IPS DF 6.9 (cell line): ENCODE data around the gene CACNA2D4.

ENCODE experiments used
- DNase-seq: peaks from one replicate; pipeline ENCODE4 v3.0.0-alpha.2; 2013; ENCODE audit warnings: low read depth, low spot score
- H3K27ac ChIP-seq: one replicate; pipeline ENCODE4 v1.5.1; 2013; ENCODE audit warnings: low read length, control low read depth
- H3K27me3 ChIP-seq: 2 replicates; pipeline ENCODE4 v1.6.1; 2013; ENCODE audit warnings: mild to moderate bottlenecking, low read length; ENCODE audit not compliant: control insufficient read depth, insufficient read depth
- H3K36me3 ChIP-seq: 2 replicates; pipeline ENCODE4 v1.6.1; 2013; ENCODE audit warnings: low read length; ENCODE audit not compliant: control insufficient read depth, insufficient read depth
- H3K4me1 ChIP-seq: 2 replicates; pipeline ENCODE4 v1.6.1; 2013; ENCODE audit warnings: low read length; ENCODE audit not compliant: control insufficient read depth, insufficient read depth
- H3K4me3 ChIP-seq: 2 replicates; pipeline ENCODE4 v1.5.1; 2013; ENCODE audit warnings: mild to moderate bottlenecking, low read length
- H3K9me3 ChIP-seq: 2 replicates; pipeline ENCODE4 v1.6.1; 2013; ENCODE audit warnings: low read length, inconsistent platforms; ENCODE audit not compliant: control insufficient read depth, insufficient read depth
- WGBS: extraction: QIAGEN DNeasy Blood & Tissue Kit; methylation state at CpG from one replicate; pipeline ENCODE4 v1.1.7; 2013; ENCODE audit warnings: mixed read lengths, missing lambda C conversion rate; ENCODE audit not compliant: insufficient read length, insufficient coverage; 5-methylcytosine and 5-hydroxymethylcytosine counted together

Gene CACNA2D4

GRCh38 chr12:1917172-1918070 lies 1.0 kb downstream of the CACNA2D4 start:
- Histone ChIP-seq H3K4me1 (no peaks in the 10 kb centered on the region), H3K4me3 (no peak overlapping the region), H3K27me3 (no peaks in the 10 kb centered on the region), H3K9me3 (no peaks in the 10 kb centered on the region), H3K27ac (no peak overlapping the region), H3K36me3 (no peaks in the 10 kb centered on the region)
- WGBS, result no CpG with 5 or more reads among the region's 22 CpGs
- DNase-seq, result no peak

- Histone ChIP-seq H3K27ac (no peak overlapping the region), H3K4me3 (no peak overlapping the region), H3K9me3 (no peaks in the 10 kb centered on the region), H3K27me3 (no peaks in the 10 kb centered on the region), H3K4me1 (no peaks in the 10 kb centered on the region), H3K36me3 (no peaks in the 10 kb centered on the region)
- no CpG with 5 or more reads among the region's 18 CpGs for WGBS
- no peak for DNase-seq
Measured at GRCh38 chr12:1916371-1917171, 1.9 kb downstream of the CACNA2D4 start.

- no CpG with 5 or more reads among the region's 18 CpGs for WGBS
- Histone ChIP-seq H3K9me3 (no peaks in the 10 kb centered on the region), H3K27ac (no peak overlapping the region), H3K36me3 (no peaks in the 10 kb centered on the region), H3K4me3 (no peak overlapping the region), H3K27me3 (no peaks in the 10 kb centered on the region), H3K4me1 (no peaks in the 10 kb centered on the region)
- no peak for DNase-seq
Measured at GRCh38 chr12:1915082-1915968, 3.1 kb downstream of the CACNA2D4 start.

GRCh38 chr12:1914114-1914911 lies 4.1 kb downstream of the CACNA2D4 start:
- Histone ChIP-seq H3K27ac (no peak overlapping the region), H3K4me3 (no peak overlapping the region), H3K27me3 (no peaks in the 10 kb centered on the region), H3K36me3 (no peaks in the 10 kb centered on the region), H3K4me1 (no peaks in the 10 kb centered on the region), H3K9me3 (no peaks in the 10 kb centered on the region)
- no peak for DNase-seq
- WGBS, result no CpG with 5 or more reads among the region's 17 CpGs

- no CpG with 5 or more reads among the region's 12 CpGs for WGBS
- no peak for DNase-seq
- no peaks in the 10 kb centered on the region for H3K36me3 ChIP-seq
- no peak overlapping the region for H3K4me3 ChIP-seq
- no peak overlapping the region for H3K27ac ChIP-seq
- no peaks in the 10 kb centered on the region for H3K4me1 ChIP-seq
- H3K9me3 ChIP-seq, result no peaks in the 10 kb centered on the region
- no peaks in the 10 kb centered on the region for H3K27me3 ChIP-seq
Measured at GRCh38 chr12:1913377-1914113, 4.9 kb downstream of the CACNA2D4 start.

- Histone ChIP-seq H3K9me3 (no peaks in the 10 kb centered on the region), H3K36me3 (no peaks in the 10 kb centered on the region), H3K27me3 (no peaks in the 10 kb centered on the region), H3K27ac (no peak overlapping the region), H3K4me1 (no peaks in the 10 kb centered on the region), H3K4me3 (no peak overlapping the region)
- no CpG with 5 or more reads among the region's 18 CpGs for WGBS
- no peak for DNase-seq
Measured at GRCh38 chr12:1912580-1913376, 5.7 kb downstream of the CACNA2D4 start.

GRCh38 chr12:1911598-1912575 lies 6.6 kb downstream of the CACNA2D4 start:
- WGBS, result no CpG with 5 or more reads among the region's 16 CpGs
- no peak for DNase-seq
- Histone ChIP-seq H3K9me3 (no peaks in the 10 kb centered on the region), H3K4me1 (no peaks in the 10 kb centered on the region), H3K36me3 (no peaks in the 10 kb centered on the region), H3K4me3 (no peak overlapping the region), H3K27ac (no peak overlapping the region), H3K27me3 (no peaks in the 10 kb centered on the region)

- H3K36me3 ChIP-seq, result no peaks in the 10 kb centered on the region
- H3K27me3 ChIP-seq, result no peaks in the 10 kb centered on the region
- H3K4me1 ChIP-seq, result no peaks in the 10 kb centered on the region
- no peak for DNase-seq
- H3K27ac ChIP-seq, result no peak overlapping the region
- no CpG with 5 or more reads among the region's 3 CpGs for WGBS
- no peaks in the 10 kb centered on the region for H3K9me3 ChIP-seq
- no peak overlapping the region for H3K4me3 ChIP-seq
Measured at GRCh38 chr12:1910468-1910867, 8.0 kb downstream of the CACNA2D4 start.
